IMR-90 (cell line): ENCODE measurements around the gene SEC14L6. TPM values are rescaled to one million over a fixed set of nuclear protein-coding genes. Genes with fewer than 3 reads are reported as not detected.

Experiments used
- ATAC-seq: fragments of 200-7000 bp; cut with Tn5 transposase; 2 replicates; pipeline ENCODE4 v1.9.1; 2020; ENCODE audit warnings: low read depth, mild to moderate bottlenecking, moderate library complexity
- BruUV-seq: library from RNA; stranded (reverse); fragments of 400-500 nt; replicated peaks from 2 replicates; lab custom pipeline; 2021; lab: Mats Ljungman, UMichigan
- CTCF ChIA-PET: fragments of 300-600 bp; formaldehyde crosslinking; extraction: SDS; loops from one replicate; lab custom pipeline; 2021; ENCODE audit warnings: antibody characterized with exemption; lab: Yijun Ruan, JAX
- POLR2A ChIA-PET: fragments of 300-600 bp; sonication (Branson Sonifier 250); formaldehyde crosslinking; loops from one replicate; lab custom pipeline; 2022; ENCODE audit warnings: antibody characterized with exemption; ENCODE audit not compliant: unreplicated experiment; lab: Charles Lee
- DNase-seq: peaks from one replicate; pipeline ENCODE4 v3.0.0; 2013
- H2AFZ ChIP-seq: replicated peaks from 2 replicates; pipeline ENCODE3; 2013; ENCODE audit warnings: low read length, mild to moderate bottlenecking; ENCODE audit not compliant: poor library complexity
- H2AK5ac ChIP-seq: 2 replicates; pipeline ENCODE4 v1.6.1; 2013; ENCODE audit warnings: low read depth, low read length, inconsistent platforms
- H2AK9ac ChIP-seq: replicated peaks from 2 replicates; pipeline ENCODE3; 2013; ENCODE audit warnings: mild to moderate bottlenecking, low read depth, low read length, moderate library complexity; ENCODE audit not compliant: poor library complexity
- H2BK120ac ChIP-seq: 2 replicates; pipeline ENCODE4 v1.6.1; 2013; ENCODE audit warnings: low read depth, low read length, inconsistent platforms
- H2BK15ac ChIP-seq: 3 replicates; pipeline ENCODE4 v1.6.1; 2013; ENCODE audit warnings: low read depth, low read length, inconsistent platforms
- H2BK20ac ChIP-seq: 2 replicates; pipeline ENCODE4 v1.6.1; 2013; ENCODE audit warnings: low read depth, mild to moderate bottlenecking, inconsistent platforms, low read length, moderate library complexity
- H2BK5ac ChIP-seq: 2 replicates; pipeline ENCODE4 v1.6.1; 2013; ENCODE audit warnings: mild to moderate bottlenecking, low read depth, low read length, inconsistent platforms; ENCODE audit not compliant: poor library complexity, severe bottlenecking
- H3K14ac ChIP-seq: replicated peaks from 2 replicates; pipeline ENCODE4 v1.6.1; 2013; ENCODE audit warnings: low read depth, low read length, inconsistent platforms
- H3K18ac ChIP-seq: 2 replicates; pipeline ENCODE4 v1.6.1; 2013; ENCODE audit warnings: low read depth, low read length, control low read depth
- H3K23ac ChIP-seq: 2 replicates; pipeline ENCODE4 v1.6.1; 2013; ENCODE audit warnings: low read depth, low read length, inconsistent platforms
- H3K27ac ChIP-seq: 2 replicates; pipeline ENCODE4 v1.5.1; 2013; ENCODE audit warnings: mild to moderate bottlenecking, control low read depth, low read length; ENCODE audit not compliant: insufficient read depth
- H3K27me3 ChIP-seq: 2 replicates; pipeline ENCODE4 v1.6.1; 2013; ENCODE audit warnings: low read length; ENCODE audit not compliant: control insufficient read depth, insufficient read depth
- H3K36me3 ChIP-seq: 2 replicates; pipeline ENCODE4 v1.6.1; 2013; ENCODE audit warnings: low read length, mixed read lengths; ENCODE audit not compliant: control insufficient read depth, insufficient read depth
- H3K4ac ChIP-seq: 2 replicates; pipeline ENCODE4 v1.6.1; 2013; ENCODE audit warnings: low read depth, low read length, inconsistent platforms
- H3K4me1 ChIP-seq: 2 replicates; pipeline ENCODE4 v1.6.1; 2013; ENCODE audit warnings: low read length, mixed read lengths; ENCODE audit not compliant: control insufficient read depth, insufficient read depth
- H3K4me2 ChIP-seq: 2 replicates; pipeline ENCODE4 v1.6.1; 2013; ENCODE audit warnings: low read depth, mild to moderate bottlenecking, control low read depth, low read length, moderate library complexity
- H3K4me3 ChIP-seq: 2 replicates; pipeline ENCODE4 v1.5.1; 2013; ENCODE audit warnings: low read depth, mild to moderate bottlenecking, control low read depth, low read length, moderate library complexity; ENCODE audit not compliant: insufficient read depth
- H3K56ac ChIP-seq: 2 replicates; pipeline ENCODE4 v1.6.1; 2013; ENCODE audit warnings: low read length, inconsistent platforms; ENCODE audit not compliant: insufficient read depth; ENCODE audit errors: extremely low read depth
- H3K79me1 ChIP-seq, 2 experiments: 2 replicates each; pipeline ENCODE4 v1.6.1; 2013; ENCODE audit warnings: low read length in 2 of 2, inconsistent platforms in 1 of 2, low read depth in 1 of 2
- H3K9ac ChIP-seq: 2 replicates; pipeline ENCODE4 v1.6.1; 2013; ENCODE audit warnings: low read depth, low read length, control low read depth
- H3K9me1 ChIP-seq: 2 replicates; pipeline ENCODE4 v1.6.1; 2013; ENCODE audit warnings: low read length, inconsistent platforms; ENCODE audit not compliant: insufficient read depth
- H3K9me3 ChIP-seq: 2 replicates; pipeline ENCODE4 v1.6.1; 2013; ENCODE audit warnings: low read length; ENCODE audit not compliant: control insufficient read depth, insufficient read depth
- H4K20me1 ChIP-seq: 2 replicates; pipeline ENCODE4 v1.6.1; 2013; ENCODE audit warnings: low read length, inconsistent platforms; ENCODE audit not compliant: insufficient read depth
- H4K5ac ChIP-seq: 2 replicates; pipeline ENCODE4 v1.6.1; 2013; ENCODE audit warnings: mild to moderate bottlenecking, low read depth, low read length, control low read depth
- H4K8ac ChIP-seq, 2 experiments: 2 replicates each; pipeline ENCODE4 v1.6.1; 2013; ENCODE audit warnings: low read depth in 2 of 2, low read length in 2 of 2, control low read depth in 1 of 2, inconsistent platforms in 1 of 2
- H4K91ac ChIP-seq: 2 replicates; pipeline ENCODE4 v1.6.1; 2013; ENCODE audit warnings: low read depth, low read length, inconsistent platforms; ENCODE audit not compliant: insufficient read depth
- BHLHE40 ChIP-seq: fragments of 150-350 bp; IDR thresholded peaks from 2 replicates; pipeline ENCODE4 v1.6.1; 2016; ENCODE audit warnings: mild to moderate bottlenecking, low read depth, low read length
- CHD1 ChIP-seq: IDR thresholded peaks from 2 replicates; pipeline ENCODE4 v1.6.1; 2012; ENCODE audit warnings: low read depth, low read length, improper control_type of control experiment
- CTCF ChIP-seq: conservative IDR thresholded peaks from 2 replicates; pipeline ENCODE4 v1.5.1; 2012; ENCODE audit warnings: mild to moderate bottlenecking, low read depth, low read length, improper control_type of control experiment
- FOS ChIP-seq: fragments of 150-350 bp; IDR thresholded peaks from 2 replicates; pipeline ENCODE4 v1.6.1; 2016; ENCODE audit warnings: low read depth, low read length
- MAFK ChIP-seq: IDR thresholded peaks from 2 replicates; pipeline ENCODE4 v1.6.1; 2012; ENCODE audit warnings: low read depth, low read length, improper control_type of control experiment
- NFE2L2 ChIP-seq: fragments of 150-350 bp; IDR thresholded peaks from 2 replicates; pipeline ENCODE4 v1.6.1; 2016; ENCODE audit warnings: low read depth, mild to moderate bottlenecking, low read length
- RCOR1 ChIP-seq: IDR thresholded peaks from 2 replicates; pipeline ENCODE4 v1.6.1; 2012; ENCODE audit warnings: mild to moderate bottlenecking, low read length, improper control_type of control experiment; ENCODE audit not compliant: insufficient replicate concordance
- RFX5 ChIP-seq: IDR thresholded peaks from 2 replicates; pipeline ENCODE4 v1.8.0; 2012; ENCODE audit warnings: low read depth, mild to moderate bottlenecking, low read length, moderate library complexity
- SMC3 ChIP-seq: fragments of 150-350 bp; IDR thresholded peaks from 2 replicates; pipeline ENCODE4 v1.6.1; 2016; ENCODE audit warnings: low read depth, mild to moderate bottlenecking, antibody characterized with exemption, low read length, moderate library complexity
- WGBS, 2 experiments: methylation state at CpG; one replicate each; pipeline versions ENCODE4 v1.1.5 to v1.1.7; 2013; ENCODE audit warnings: missing lambda C conversion rate in 2 of 2; ENCODE audit not compliant: insufficient read length in 1 of 2; ENCODE audit errors: extremely low coverage in 2 of 2; 5-methylcytosine and 5-hydroxymethylcytosine counted together
- dilution Hi-C: fragments of 300-500 bp; cut with HindIII; formaldehyde crosslinking; loops from one replicate; pipeline ENCODE4 v1.14.3; 2018; ENCODE audit warnings: low sequenced_read_pairs; ENCODE audit not compliant: unreplicated experiment
- in situ Hi-C: fragments of 300-500 bp; cut with MboI; formaldehyde crosslinking; loops from 3 replicates; pipeline ENCODE4 v1.14.3; 2019; ENCODE audit warnings: low sequenced_read_pairs, inconsistent platforms, mixed read lengths
- intact Hi-C: fragments of 100-400 bp; cut with micrococcal nuclease; formaldehyde crosslinking; loops from 2 replicates; pipeline ENCODE4 v1.10.0; 2022
- polyA plus RNA-seq, 3 experiments: library from polyadenylated mRNA; depleted of rRNA; stranded (reverse); fragments of >200 nt; gene quantifications; 2 replicates each; pipeline ENCODE4 v1.2.3, GENCODE V29; 2012; ENCODE audit warnings: low replicate concordance in 1 of 3
- total RNA-seq: library from RNA; depleted of rRNA; stranded (reverse); fragments of >200 nt; gene quantifications from 2 replicates; pipeline ENCODE4 v1.2.3, GENCODE V29; 2012

SEC14L6 gene
- total and polyA plus RNA-seq, 2 of the 4 experiments (the other 2 are of a cell fraction): 0.09 TPM; not detected in 1

DNA sequence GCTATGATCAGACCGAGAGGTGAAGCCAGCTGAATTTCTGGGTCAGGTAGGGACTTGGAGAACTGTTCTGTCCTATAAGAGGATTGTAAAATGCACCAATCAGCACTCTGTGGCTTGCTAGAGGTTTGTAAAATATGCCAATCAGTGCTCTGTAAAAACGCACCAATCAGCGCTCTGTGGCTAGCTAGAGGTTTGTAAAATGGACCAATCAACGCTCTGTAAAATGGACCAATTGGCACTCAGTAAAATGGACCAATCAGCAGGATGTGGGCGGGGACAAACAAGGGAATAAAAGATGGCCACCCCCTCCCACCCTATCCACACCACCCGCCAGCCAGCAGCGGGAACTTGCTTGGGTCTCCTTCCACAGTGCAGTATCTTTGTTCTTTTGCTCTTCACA lies 34.6 kb downstream of the SEC14L6 start:
- Histone ChIP-seq H3K9me1 (no peaks in the 10 kb centered on the region), H2AK5ac (no peak overlapping the region), H3K79me1 (no peaks in the 10 kb centered on the region), H3K9ac (no peak overlapping the region), H2AK9ac (no peak overlapping the region), H3K4me3 (no peak overlapping the region), H3K27ac (no peak overlapping the region), H4K20me1 (no peaks in the 10 kb centered on the region), H3K4ac (no peak overlapping the region), H4K91ac (no peak overlapping the region), H3K9me3 (peaks cover 3% of the 10 kb centered on the region; the same call in 1 of the 2 replicates), H3K14ac (no peak overlapping the region), H3K23ac (no peak overlapping the region), H2BK120ac (no peak overlapping the region), H2AFZ (no peak overlapping the region), H2BK15ac (no peak overlapping the region), H3K4me1 (no peaks in the 10 kb centered on the region), H3K56ac (no peak overlapping the region), H3K27me3 (peaks cover 26% of the 10 kb centered on the region), H2BK20ac (no peak overlapping the region), H2BK5ac (no peak overlapping the region), H3K18ac (no peak overlapping the region), H3K4me2 (no peak overlapping the region), H4K5ac (no peak overlapping the region), H3K36me3 (no peaks in the 10 kb centered on the region), H4K8ac (no peak overlapping the region)
- TF ChIP-seq NFE2L2 (no peak), MAFK (0 out of 2 replicates have a peak, but pooled peaks have one; percentile 2), FOS (no peak), CTCF (no peak), BHLHE40 (no peak), RFX5 (no peak), RCOR1 (no peak), SMC3 (no peak), CHD1 (no peak)
- dilution Hi-C loops: no loop called here
- intact Hi-C loops: no loop called here
- in situ Hi-C loops: no loop called here
- WGBS, 2 experiments: 85% methylated on average over 5 of the region's 7 CpGs; no CpG with 5 or more reads in 1 of the 2 experiments
- ATAC-seq: no peak
- no TSS peak for BruUV-seq
- DNase-seq: no peak
- ChIA-PET CTCF (no interaction called here), POLR2A (no interaction called here)
